SK-N-SH treated with all-trans-retinoic acid at 6 μM for 48 hours (cell line): ENCODE measurements around the gene RNF44.

Experiments used
- ATAC-seq: fragments of 200-7000 bp; cut with Tn5 transposase; 3 replicates; pipeline ENCODE4 v1.9.1; 2020; ENCODE audit warnings: mild to moderate bottlenecking, moderate library complexity
- ARNTL ChIP-seq: fragments of 450-650 bp; formaldehyde crosslinking; IDR thresholded peaks from 2 replicates; pipeline ENCODE4 v1.5.0; 2020; ENCODE audit warnings: low read depth, mild to moderate bottlenecking, moderate library complexity, borderline replicate concordance
- BACH2 ChIP-seq: fragments of 250-450 bp; sonication (Bioruptor Pico); IDR thresholded peaks from 2 replicates; pipeline ENCODE4 v1.9.0; 2021; ENCODE audit warnings: mild to moderate bottlenecking, borderline replicate concordance
- CREB5 ChIP-seq: fragments of 250-450 bp; sonication (Bioruptor Pico); IDR thresholded peaks from 2 replicates; pipeline ENCODE4 v1.5.1; 2020; ENCODE audit warnings: low read depth, mild to moderate bottlenecking, moderate library complexity
- CSDC2 ChIP-seq: fragments of 250-450 bp; sonication (Bioruptor Pico); IDR thresholded peaks from 2 replicates; pipeline ENCODE4 v1.5.0; 2020; ENCODE audit warnings: mild to moderate bottlenecking, moderate library complexity
- CSRNP3 ChIP-seq: fragments of 250-450 bp; sonication (Bioruptor Pico); IDR thresholded peaks from 2 replicates; pipeline ENCODE4 v1.5.1; 2021; ENCODE audit warnings: mild to moderate bottlenecking, moderate library complexity
- ESRRG ChIP-seq: fragments of 250-450 bp; sonication (Bioruptor Pico); IDR thresholded peaks from 2 replicates; pipeline ENCODE4 v1.6.1; 2021; ENCODE audit warnings: mild to moderate bottlenecking
- ISL1 ChIP-seq: fragments of 250-450 bp; sonication (Bioruptor Pico); IDR thresholded peaks from 2 replicates; pipeline ENCODE4 v2.1.2; 2022; ENCODE audit warnings: mild to moderate bottlenecking, moderate library complexity
- OSR1 ChIP-seq: fragments of 250-450 bp; sonication (Bioruptor Pico); IDR thresholded peaks from 2 replicates; pipeline ENCODE4 v1.8.0; 2022; ENCODE audit warnings: moderate library complexity, mild to moderate bottlenecking, inconsistent platforms
- PATZ1 ChIP-seq: fragments of 250-450 bp; sonication (Bioruptor Pico); IDR thresholded peaks from 2 replicates; pipeline ENCODE4 v1.8.0; 2020; ENCODE audit warnings: mild to moderate bottlenecking, moderate library complexity, borderline replicate concordance
- POU6F1 ChIP-seq: fragments of 250-450 bp; sonication (Bioruptor Pico); IDR thresholded peaks from 2 replicates; pipeline ENCODE4 v1.8.0; 2021; ENCODE audit warnings: low read depth, mild to moderate bottlenecking, moderate library complexity, borderline replicate concordance
- PPARA ChIP-seq: fragments of 250-450 bp; sonication (Bioruptor Pico); IDR thresholded peaks from 2 replicates; pipeline ENCODE4 v1.5.0; 2020; ENCODE audit warnings: mild to moderate bottlenecking, borderline replicate concordance
- RARB ChIP-seq: fragments of 250-450 bp; sonication (Bioruptor Pico); IDR thresholded peaks from 2 replicates; pipeline ENCODE4 v1.8.0; 2021; ENCODE audit warnings: mild to moderate bottlenecking, moderate library complexity
- SNAI2 ChIP-seq: fragments of 250-450 bp; sonication (Bioruptor Pico); IDR thresholded peaks from 2 replicates; pipeline ENCODE4 v1.5.0; 2020; ENCODE audit warnings: mild to moderate bottlenecking, moderate library complexity
- TOX ChIP-seq: fragments of 250-450 bp; sonication (Bioruptor Pico); IDR thresholded peaks from 2 replicates; pipeline ENCODE4 v1.8.0; 2021; ENCODE audit warnings: mild to moderate bottlenecking, moderate library complexity, borderline replicate concordance
- TSHZ2 ChIP-seq: fragments of 250-450 bp; sonication (Bioruptor Pico); IDR thresholded peaks from 2 replicates; pipeline ENCODE4 v1.5.0; 2020; ENCODE audit warnings: mild to moderate bottlenecking, moderate library complexity
- ZC3H10 ChIP-seq: fragments of 250-450 bp; sonication (Bioruptor Pico); IDR thresholded peaks from 2 replicates; pipeline ENCODE4 v1.5.1; 2021; ENCODE audit warnings: mild to moderate bottlenecking, moderate library complexity
- ZFP3 ChIP-seq: fragments of 250-450 bp; sonication (Bioruptor Pico); IDR thresholded peaks from 2 replicates; pipeline ENCODE4 v1.5.0; 2020; ENCODE audit warnings: mild to moderate bottlenecking, moderate library complexity
- ZNF565 ChIP-seq: fragments of 450-650 bp; formaldehyde crosslinking; conservative IDR thresholded peaks from 2 replicates; pipeline ENCODE4 v1.5.0; 2020; ENCODE audit warnings: low read depth, mild to moderate bottlenecking, moderate library complexity
- ZNF8 ChIP-seq: fragments of 450-650 bp; formaldehyde crosslinking; IDR thresholded peaks from 2 replicates; pipeline ENCODE4 v1.5.0; 2020; ENCODE audit warnings: mild to moderate bottlenecking, moderate library complexity

The RNF44 gene

GRCh38 chr5:176542596-176543427, 5.6 kb upstream of the RNF44 start:
- TF ChIP-seq SNAI2 (no peak), CSDC2 (no peak), ZFP3 (no peak), TSHZ2 (no peak), ZNF8 (CRISPR knock-in tag) (no peak), TOX (CRISPR knock-in tag) (no peak), ARNTL (no peak), CREB5 (no peak)
- peak; percentile 31 for ATAC-seq

GRCh38 chr5:176542135-176542595, 5.0 kb upstream of the RNF44 start:
- no peak for TF ChIP-seq RARB (CRISPR knock-in tag)
- no peak for TF ChIP-seq PATZ1 (CRISPR knock-in tag)
- TF ChIP-seq ESRRG = no peak
- no peak for TF ChIP-seq CREB5
- no peak for TF ChIP-seq TOX (CRISPR knock-in tag)
- no peak for TF ChIP-seq SNAI2
- TF ChIP-seq ISL1 (CRISPR knock-in tag) = no peak
- no peak for TF ChIP-seq ZNF8 (CRISPR knock-in tag)
- TF ChIP-seq POU6F1 (CRISPR knock-in tag) = no peak
- TF ChIP-seq CSDC2 = no peak
- no peak for TF ChIP-seq ZC3H10 (CRISPR knock-in tag)
- TF ChIP-seq, all 23 proteins: peak for 0
- no peak for ATAC-seq

GRCh38 chr5:176541338-176542134, 4.3 kb upstream of the RNF44 start:
- no peak for TF ChIP-seq TOX (CRISPR knock-in tag)
- no peak for TF ChIP-seq ZNF565 (CRISPR knock-in tag)
- no peak for TF ChIP-seq OSR1
- no peak for ATAC-seq

GRCh38 chr5:176540956-176541337, 3.7 kb upstream of the RNF44 start:
- ATAC-seq = no peak
- TF ChIP-seq OSR1 = no peak
- TF ChIP-seq CREB5 = no peak
- TF ChIP-seq ZNF8 (CRISPR knock-in tag) = no peak
- TF ChIP-seq CSRNP3 (CRISPR knock-in tag) = no peak
- no peak for TF ChIP-seq ESRRG
- TF ChIP-seq PPARA = no peak
- no peak for TF ChIP-seq ZNF565 (CRISPR knock-in tag)
- no peak for TF ChIP-seq BACH2
- no peak for TF ChIP-seq PATZ1 (CRISPR knock-in tag)
- TF ChIP-seq ZC3H10 (CRISPR knock-in tag) = no peak
